ENCODE data around the gene C10orf95.

C10orf95 gene

DNA sequence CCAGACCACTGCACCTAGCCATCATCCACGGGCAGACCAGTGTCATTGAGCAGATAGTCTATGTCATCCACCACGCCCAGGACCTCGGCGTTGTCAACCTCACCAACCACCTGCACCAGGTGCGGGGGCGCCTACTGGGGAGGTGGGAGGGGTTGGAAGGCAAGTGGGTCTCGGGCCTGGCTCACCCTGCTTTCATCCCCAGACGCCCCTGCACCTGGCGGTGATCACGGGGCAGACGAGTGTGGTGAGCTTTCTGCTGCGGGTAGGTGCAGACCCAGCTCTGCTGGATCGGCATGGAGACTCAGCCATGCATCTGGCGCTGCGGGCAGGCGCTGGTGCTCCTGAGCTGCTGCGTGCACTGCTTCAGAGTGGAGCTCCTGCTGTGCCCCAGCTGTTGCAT, 51.3 kb downstream of the C10orf95 start:
- DNase-seq, result no peak

Data from cortex of kidney (tissue), 1 donor.